ENCODE results near the gene HDAC4.
A peak's percentile ranks its signal among the peaks of the same experiment; 100 is the strongest.

HDAC4 gene

DNA sequence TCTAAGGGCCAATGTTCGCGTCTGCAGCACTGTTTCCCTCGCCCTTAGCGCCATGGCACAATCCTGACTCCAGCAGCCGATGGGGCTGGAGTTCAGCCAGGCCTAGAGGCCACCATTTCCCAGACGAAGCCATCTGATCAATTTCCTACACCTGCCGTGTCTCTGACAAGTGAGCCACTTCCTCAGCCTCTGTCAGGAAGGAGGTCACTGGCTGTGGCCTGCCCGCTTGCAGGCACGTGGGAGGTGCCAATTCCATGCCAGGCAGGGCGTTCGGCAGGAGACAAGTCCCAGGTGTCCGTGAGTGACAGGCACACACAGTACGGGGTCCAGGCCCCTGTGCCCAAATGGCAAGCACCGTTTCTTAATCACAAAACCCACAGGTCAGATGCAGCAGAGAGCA, 318.4 kb downstream of the HDAC4 start:
- DNase-seq (ENCODE audit: low read depth, low spot score), result no peak
- TF ChIP-seq SUZ12 (IDR thresholded peaks at IDR 0.05; ENCODE audit: extremely low read depth, insufficient read depth, insufficient read length) (no peak), YY1 (IDR thresholded peaks at IDR 0.05; ENCODE audit: insufficient read depth, insufficient read length) (no peak), ZNF274 (IDR thresholded peaks at IDR 0.05; ENCODE audit: low read depth, low read length) (no peak)
- Histone ChIP-seq H3K36me3 (ENCODE audit: insufficient read depth, insufficient read length, low read length) (peaks cover 24% of the 10 kb centered on the region), H3K4me1 (ENCODE audit: insufficient read depth, insufficient read length) (no peaks in the 10 kb centered on the region), H3K27me3 (ENCODE audit: insufficient read depth, insufficient read length) (no peaks in the 10 kb centered on the region), H3K4me3 (ENCODE audit: insufficient read length, low read depth) (no peak overlapping the region), H3K9ac (ENCODE audit: insufficient read length, low read depth) (no peak overlapping the region), H3K9me3 (ENCODE audit: insufficient read depth, low read length) (no peaks in the 10 kb centered on the region)

DNA sequence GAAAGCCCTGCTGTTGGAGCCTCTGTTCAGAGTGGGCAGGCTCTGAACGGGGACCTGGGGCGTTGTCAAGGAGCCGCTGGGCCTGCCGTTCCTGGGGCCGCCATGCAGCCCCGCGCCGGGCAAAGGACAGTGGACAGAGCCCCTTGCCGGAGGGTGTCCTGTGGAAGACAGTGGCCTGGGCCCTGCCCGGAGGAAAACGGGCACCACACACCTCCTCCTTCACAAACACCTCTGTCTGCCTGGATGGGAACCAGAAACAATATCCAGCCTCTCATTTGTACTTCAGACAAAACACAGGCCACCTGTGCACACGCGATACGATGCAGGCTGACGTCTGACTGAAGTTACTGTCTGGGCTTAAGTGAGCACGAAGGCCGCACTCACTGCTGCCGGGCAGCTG, 319.2 kb downstream of the HDAC4 start:
- Histone ChIP-seq H3K27me3 (ENCODE audit: insufficient read depth, insufficient read length) (no peaks in the 10 kb centered on the region), H3K36me3 (ENCODE audit: insufficient read depth, insufficient read length, low read length) (peaks cover 28% of the 10 kb centered on the region), H3K9ac (ENCODE audit: insufficient read length, low read depth) (no peak overlapping the region), H3K9me3 (ENCODE audit: insufficient read depth, low read length) (no peaks in the 10 kb centered on the region), H3K4me1 (ENCODE audit: insufficient read depth, insufficient read length) (no peaks in the 10 kb centered on the region), H3K4me3 (ENCODE audit: insufficient read length, low read depth) (no peak overlapping the region)
- DNase-seq (ENCODE audit: low read depth, low spot score), result no peak
- TF ChIP-seq YY1 (IDR thresholded peaks at IDR 0.05; ENCODE audit: insufficient read depth, insufficient read length), result no peak
- TF ChIP-seq ZNF274 (IDR thresholded peaks at IDR 0.05; ENCODE audit: low read depth, low read length), result no peak
- no peak for TF ChIP-seq SUZ12 (IDR thresholded peaks at IDR 0.05; ENCODE audit: extremely low read depth, insufficient read depth, insufficient read length)

DNA sequence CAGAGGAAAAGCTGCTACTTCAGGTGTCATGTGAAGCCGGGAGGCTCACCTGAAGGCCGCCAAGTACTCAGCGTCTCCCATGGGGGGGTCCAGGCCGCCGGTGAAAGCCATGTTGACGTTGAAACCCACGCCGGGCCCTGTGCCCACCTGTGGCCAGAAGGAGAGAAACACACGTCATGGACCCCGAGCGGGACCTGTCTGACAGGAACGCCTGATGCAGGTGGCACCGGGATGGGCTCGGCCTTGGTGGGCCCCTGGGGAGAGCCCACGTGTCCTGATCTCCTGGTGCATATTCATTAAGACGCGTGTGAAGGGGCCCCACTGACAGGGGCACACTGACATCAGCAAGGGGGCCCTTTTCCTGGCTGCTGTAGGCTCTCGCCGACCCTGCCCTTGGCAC, 319.8 kb downstream of the HDAC4 start:
- no peaks in the 10 kb centered on the region for H3K9me3 ChIP-seq (ENCODE audit: insufficient read depth, low read length)
- H3K27me3 ChIP-seq (ENCODE audit: insufficient read depth, insufficient read length), result no peaks in the 10 kb centered on the region
- peaks cover 28% of the 10 kb centered on the region for H3K36me3 ChIP-seq (ENCODE audit: insufficient read depth, insufficient read length, low read length)
- H3K4me3 ChIP-seq (ENCODE audit: insufficient read length, low read depth), result no peak overlapping the region
- no peaks in the 10 kb centered on the region for H3K4me1 ChIP-seq (ENCODE audit: insufficient read depth, insufficient read length)
- DNase-seq (ENCODE audit: low read depth, low spot score), result no peak
- no peak overlapping the region for H3K9ac ChIP-seq (ENCODE audit: insufficient read length, low read depth)
- TF ChIP-seq ZNF274 (IDR thresholded peaks at IDR 0.05; ENCODE audit: low read depth, low read length), result no peak
- TF ChIP-seq SUZ12 (IDR thresholded peaks at IDR 0.05; ENCODE audit: extremely low read depth, insufficient read depth, insufficient read length), result no peak
- no peak for TF ChIP-seq YY1 (IDR thresholded peaks at IDR 0.05; ENCODE audit: insufficient read depth, insufficient read length)

DNA sequence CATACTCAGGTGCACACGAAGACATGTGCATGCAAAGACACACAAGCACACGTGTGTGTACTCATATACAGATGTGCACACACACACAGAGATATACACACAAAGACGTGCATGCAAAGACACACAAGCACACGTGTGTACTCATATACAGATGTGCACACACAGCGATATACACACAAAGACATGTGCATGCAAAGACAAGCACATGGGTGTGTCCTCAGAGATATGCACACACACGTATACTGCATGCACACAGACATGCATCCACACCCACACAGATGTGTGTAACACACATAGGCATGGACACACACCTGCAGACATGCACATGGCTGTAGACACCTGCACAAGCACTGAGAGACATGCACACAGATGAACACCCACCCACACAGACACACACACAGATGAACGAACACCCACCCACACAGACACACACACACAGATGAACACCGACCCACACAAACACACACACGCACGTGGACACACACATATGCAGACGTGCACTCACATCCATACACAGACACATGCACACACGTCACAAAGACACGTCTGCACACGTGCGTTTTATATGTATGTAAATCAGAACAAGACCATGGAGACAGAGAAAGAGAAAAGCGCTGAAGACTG, 321.0 kb downstream of the HDAC4 start:
- H3K9me3 ChIP-seq (ENCODE audit: insufficient read depth, low read length), result no peaks in the 10 kb centered on the region
- no peak overlapping the region for H3K9ac ChIP-seq (ENCODE audit: insufficient read length, low read depth)
- H3K27me3 ChIP-seq (ENCODE audit: insufficient read depth, insufficient read length), result no peaks in the 10 kb centered on the region
- H3K4me3 ChIP-seq (ENCODE audit: insufficient read length, low read depth), result no peak overlapping the region
- peaks cover 34% of the 10 kb centered on the region for H3K36me3 ChIP-seq (ENCODE audit: insufficient read depth, insufficient read length, low read length)
- no peak for TF ChIP-seq ZNF274 (IDR thresholded peaks at IDR 0.05; ENCODE audit: low read depth, low read length)
- TF ChIP-seq SUZ12 (IDR thresholded peaks at IDR 0.05; ENCODE audit: extremely low read depth, insufficient read depth, insufficient read length), result no peak
- no peak for TF ChIP-seq YY1 (IDR thresholded peaks at IDR 0.05; ENCODE audit: insufficient read depth, insufficient read length)
- no peaks in the 10 kb centered on the region for H3K4me1 ChIP-seq (ENCODE audit: insufficient read depth, insufficient read length)
- DNase-seq (ENCODE audit: low read depth, low spot score), result no peak

DNA sequence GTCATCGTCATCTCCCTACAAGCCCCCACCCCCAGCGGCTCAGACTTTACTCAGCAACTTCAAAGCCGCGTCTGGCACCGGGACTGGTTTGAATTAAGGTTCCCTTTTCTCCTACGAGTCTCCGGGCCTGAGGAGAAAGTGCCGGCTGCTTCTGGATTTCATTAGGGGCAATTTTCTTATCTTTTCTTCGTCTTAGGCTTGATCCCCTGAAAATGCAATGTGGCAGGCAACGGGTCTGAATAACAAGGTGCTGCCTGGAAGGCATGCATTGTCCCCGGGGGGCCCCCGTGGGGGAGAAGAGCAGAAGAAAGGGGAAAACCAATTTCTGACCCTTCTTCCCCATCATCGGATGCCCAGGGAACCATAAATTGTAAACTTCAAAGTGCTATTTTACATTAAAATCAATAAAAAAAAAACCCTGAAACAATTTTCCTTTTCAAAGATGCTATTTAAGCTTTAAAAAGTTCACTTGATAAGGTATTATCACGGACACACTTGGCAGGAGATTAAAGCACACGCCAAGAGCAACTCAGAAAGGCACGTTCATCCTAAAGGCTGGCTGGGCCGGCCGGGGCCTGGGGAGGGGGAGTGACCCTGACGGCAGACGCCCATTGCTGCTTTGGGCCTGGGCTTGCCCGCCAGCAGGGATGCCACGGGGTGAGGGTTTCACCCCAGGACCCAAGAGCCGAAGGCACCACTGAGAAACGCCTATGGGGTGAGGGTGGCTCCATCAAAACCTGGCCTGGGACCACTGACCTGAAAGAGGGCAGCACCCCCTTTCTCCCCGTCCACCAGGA, 322.5 kb downstream of the HDAC4 start:
- no peak for DNase-seq (ENCODE audit: low read depth, low spot score)
- Histone ChIP-seq H3K9ac (ENCODE audit: insufficient read length, low read depth) (no peak overlapping the region), H3K36me3 (ENCODE audit: insufficient read depth, insufficient read length, low read length) (peaks cover 27% of the 10 kb centered on the region), H3K4me3 (ENCODE audit: insufficient read length, low read depth) (no peak overlapping the region), H3K9me3 (ENCODE audit: insufficient read depth, low read length) (no peaks in the 10 kb centered on the region), H3K27me3 (ENCODE audit: insufficient read depth, insufficient read length) (no peaks in the 10 kb centered on the region), H3K4me1 (ENCODE audit: insufficient read depth, insufficient read length) (no peaks in the 10 kb centered on the region)
- TF ChIP-seq ZNF274 (IDR thresholded peaks at IDR 0.05; ENCODE audit: low read depth, low read length) (no peak), SUZ12 (IDR thresholded peaks at IDR 0.05; ENCODE audit: extremely low read depth, insufficient read depth, insufficient read length) (no peak), YY1 (IDR thresholded peaks at IDR 0.05; ENCODE audit: insufficient read depth, insufficient read length) (no peak)

DNA sequence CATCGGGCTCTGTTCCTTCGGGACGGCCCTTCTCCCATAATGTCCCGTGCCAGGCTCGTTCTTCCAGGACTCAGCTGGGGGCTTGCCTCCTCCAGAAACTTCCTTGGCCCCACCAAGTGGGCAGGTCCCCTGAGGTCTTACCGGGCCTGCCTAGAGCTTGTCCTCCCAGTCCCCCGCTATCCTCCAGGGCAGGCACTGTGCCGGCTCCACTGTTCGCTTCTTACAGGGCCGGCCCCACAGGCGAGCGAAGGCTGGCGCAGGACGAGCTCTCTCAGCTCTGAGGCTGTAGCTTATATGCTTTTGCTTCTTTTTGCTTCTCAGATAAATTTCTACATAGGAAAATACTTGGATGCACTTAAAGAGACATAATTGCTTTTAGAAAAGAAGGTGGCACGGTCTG, 323.6 kb downstream of the HDAC4 start:
- Histone ChIP-seq H3K9ac (ENCODE audit: insufficient read length, low read depth) (peak overlapping the region; percentile 21), H3K9me3 (ENCODE audit: insufficient read depth, low read length) (no peaks in the 10 kb centered on the region), H3K4me1 (ENCODE audit: insufficient read depth, insufficient read length) (no peaks in the 10 kb centered on the region), H3K4me3 (ENCODE audit: insufficient read length, low read depth) (no peak overlapping the region), H3K27me3 (ENCODE audit: insufficient read depth, insufficient read length) (no peaks in the 10 kb centered on the region), H3K36me3 (ENCODE audit: insufficient read depth, insufficient read length, low read length) (peaks cover 30% of the 10 kb centered on the region)
- no peak for DNase-seq (ENCODE audit: low read depth, low spot score)
- TF ChIP-seq SUZ12 (IDR thresholded peaks at IDR 0.05; ENCODE audit: extremely low read depth, insufficient read depth, insufficient read length), result no peak
- TF ChIP-seq YY1 (IDR thresholded peaks at IDR 0.05; ENCODE audit: insufficient read depth, insufficient read length), result no peak
- no peak for TF ChIP-seq ZNF274 (IDR thresholded peaks at IDR 0.05; ENCODE audit: low read depth, low read length)
